Heart left ventricle (tissue), 13 donors: ENCODE results near the gene OLA1.

ENCODE experiments used
- CTCF ChIP-seq, 12 donors: fragments of 200-600 bp; sonication (generic) in 4 of 12; IDR thresholded peaks; one replicate each; pipeline versions ENCODE4 v1.5.0 to v1.8.0; 2018 to 2022; ENCODE audit warnings: antibody characterized with exemption in 12 of 12, mild to moderate bottlenecking in 5 of 12
- POLR2A ChIP-seq, 2 donors: fragments of 450-650 bp; IDR thresholded peaks; one replicate each; pipeline ENCODE4 v1.6.1; 2017; ENCODE audit warnings: antibody characterized with exemption in 2 of 2, mild to moderate bottlenecking in 2 of 2, moderate library complexity in 2 of 2
- donor health status: ischemic (EF 13 %, LVEDD 7.1; RV severe dilation, severe dysfunction).
- donor health status: DM: no; HTN: yes; CAD: no.
- donor health status: DM: no; HTN: no; CAD: no.
- donor health status: ischemic (EF 25% LVEDD 6.9; RV normal size, moderate dysfunction).
- donor health status: ischemic (EF 25% LVEDD 5.7; RV mildly dilated, moderate dysfunction).
- donor health status: ischemic (EF 35%, LVEDD 5.7; RV mildly dilated, moderate dysfunction).
- donor health status: nonischemic (EF 11% LVEDD 7.7; RV severe dilation, severe dysfunction).
- donor health status: DM: yes; HTN: yes; CAD: no.
- donor health status: PGD.
- donor health status: ischemic (EF 29% LVEDD 5.4; RV normal size, mild dysfunction).
- donor health status: nonischemic (EF 23%, LVEDD 6.1; RV moderate dilation, normal function).

- TF ChIP-seq CTCF (IDR thresholded peaks at IDR 0.05) (no peak), POLR2A (IDR thresholded peaks at IDR 0.05) (no peak)
Measured at GRCh38 chr2:174243812-174244211, 4.5 kb downstream of the OLA1 start.
